ENCODE data around the gene NOSTRIN.

Gene NOSTRIN

GRCh38 chr2:168793596-168793995 lies 8.8 kb upstream of the NOSTRIN start:
- H3K27ac ChIP-seq: no peak overlapping the region
- no peak for TF ChIP-seq CTCF (conservative IDR thresholded peaks at IDR 0.05)
- no peak for TF ChIP-seq ZFX (IDR thresholded peaks at IDR 0.05)

GRCh38 chr2:168794968-168795367 lies 7.5 kb upstream of the NOSTRIN start:
- TF ChIP-seq ZFX (IDR thresholded peaks at IDR 0.05) (no peak), CTCF (conservative IDR thresholded peaks at IDR 0.05) (no peak)

GRCh38 chr2:168796090-168796577 lies 6.3 kb upstream of the NOSTRIN start:
- TF ChIP-seq ZFX (IDR thresholded peaks at IDR 0.05): no peak
- TF ChIP-seq CTCF (conservative IDR thresholded peaks at IDR 0.05): no peak
- H3K27ac ChIP-seq: no peak overlapping the region

More at GRCh38 chr2:168794968-168795367, 7.5 kb upstream of the NOSTRIN start:
- no peak overlapping the region for H3K27ac ChIP-seq

- TF ChIP-seq CTCF (conservative IDR thresholded peaks at IDR 0.05): no peak
- TF ChIP-seq ZFX (IDR thresholded peaks at IDR 0.05): no peak
- no peak overlapping the region for H3K27ac ChIP-seq
These were observed 5.7 kb upstream of the NOSTRIN start for GRCh38 chr2:168796583-168797285.

DNA sequence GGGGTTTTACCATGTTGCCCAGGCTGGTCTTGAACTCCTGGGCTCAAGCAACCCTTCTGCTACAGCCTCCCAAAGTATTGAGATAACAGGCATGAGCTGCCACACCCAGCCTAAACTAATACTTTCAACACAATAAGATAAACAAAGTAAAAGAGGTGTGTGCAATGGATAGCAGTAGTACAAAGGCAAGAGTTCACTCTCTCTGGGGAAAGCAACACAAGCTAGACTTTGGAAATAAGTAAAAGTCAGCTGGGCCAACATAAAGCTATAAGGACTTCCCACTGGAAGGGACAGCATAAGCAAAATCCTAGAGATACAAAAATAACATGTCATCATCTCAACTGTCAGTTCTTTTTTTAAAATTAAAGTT lies 5.2 kb upstream of the NOSTRIN start:
- TF ChIP-seq ZFX (IDR thresholded peaks at IDR 0.05) (no peak), CTCF (conservative IDR thresholded peaks at IDR 0.05) (no peak)
- no peak overlapping the region for H3K27ac ChIP-seq

GRCh38 chr2:168798076-168798887 lies 4.2 kb upstream of the NOSTRIN start:
- no peak overlapping the region; the same call in 1 of the 2 replicates for H3K27ac ChIP-seq
- TF ChIP-seq CTCF (conservative IDR thresholded peaks at IDR 0.05): no peak
- no peak for TF ChIP-seq ZFX (IDR thresholded peaks at IDR 0.05)

GRCh38 chr2:168798888-168799410 lies 3.5 kb upstream of the NOSTRIN start:
- no peak overlapping the region; the same call in 1 of the 2 replicates for H3K27ac ChIP-seq
- TF ChIP-seq ZFX (IDR thresholded peaks at IDR 0.05): no peak
- TF ChIP-seq CTCF (conservative IDR thresholded peaks at IDR 0.05): no peak

All from C4-2B (cell line).